Activated effector memory CD4-positive, alpha-beta T cell treated with anti-CD3 and anti-CD28 coated beads, Interleukin-2, amount 50 U/mL, for 16 hours (primary cell): Measurements from ENCODE around the gene ELP1.

ENCODE experiments used
- DNase-seq: peaks from one replicate; pipeline ENCODE4 v3.0.0-alpha.2; 2020

The ELP1 gene

DNA sequence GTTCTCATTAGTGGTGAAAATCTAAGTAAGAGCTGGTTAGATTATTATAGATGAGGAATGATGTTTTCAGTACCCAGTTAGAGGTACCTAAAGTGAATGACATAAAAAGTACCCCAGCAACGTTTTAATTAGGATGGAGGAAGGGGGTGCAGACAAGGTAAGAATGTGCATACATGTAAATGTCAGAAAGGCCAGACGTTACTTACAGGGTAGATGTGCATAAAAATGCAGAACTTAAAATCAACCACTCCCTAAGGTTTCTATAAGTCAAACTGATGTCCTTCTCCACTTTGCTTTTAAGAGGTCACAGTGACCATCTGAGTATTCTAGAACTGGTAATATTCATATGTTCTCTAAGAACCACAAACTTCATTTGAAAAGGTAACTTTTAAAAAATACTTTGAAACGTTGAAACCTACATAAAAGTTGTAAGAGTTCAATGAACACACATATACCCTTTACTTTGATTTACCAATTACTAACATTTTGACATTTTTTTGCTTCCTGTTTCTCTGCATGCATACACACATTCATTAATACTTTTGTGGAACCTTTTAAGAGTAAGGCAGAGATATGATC is 53.1 kb downstream of the ELP1 start:
- DNase-seq: no peak

DNA sequence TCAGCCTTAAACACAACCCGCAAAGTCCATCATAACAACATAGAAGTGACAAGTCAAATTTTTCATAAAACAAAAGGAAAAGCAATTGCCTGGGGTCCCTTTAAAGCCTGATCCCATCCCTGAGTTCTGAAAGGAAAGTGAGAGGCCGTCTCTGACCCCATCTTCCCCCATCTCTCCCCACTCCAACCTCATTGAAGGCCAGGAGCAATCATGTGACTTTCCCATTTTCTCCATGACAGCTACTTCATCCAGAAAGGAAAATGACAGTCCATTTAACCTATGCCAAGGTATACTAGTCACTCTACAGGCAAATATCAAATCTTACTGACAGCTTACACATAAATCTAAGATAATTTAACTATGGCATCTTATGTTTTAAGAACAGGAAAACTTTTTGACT is 56.4 kb downstream of the ELP1 start:
- DNase-seq: no peak

DNA sequence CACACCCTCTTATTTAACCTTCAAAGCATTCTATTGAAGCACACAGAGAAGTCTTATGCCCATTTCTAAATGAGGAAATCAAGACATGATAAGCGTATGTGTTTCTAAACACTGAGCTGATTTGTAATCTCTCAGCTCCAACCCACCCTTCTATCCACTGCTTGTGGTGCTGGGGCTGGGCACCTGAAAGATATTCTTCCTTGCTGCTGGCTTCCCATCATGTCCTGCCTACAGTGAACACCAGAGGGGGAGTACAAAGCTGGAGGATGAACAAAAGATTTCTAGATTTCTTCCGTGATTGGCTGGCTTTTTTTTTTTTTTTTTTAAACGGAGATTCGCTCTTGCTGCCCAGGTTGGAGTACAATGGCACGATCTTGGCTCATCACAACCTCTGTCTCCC is 57.5 kb downstream of the ELP1 start:
- no peak for DNase-seq

DNA sequence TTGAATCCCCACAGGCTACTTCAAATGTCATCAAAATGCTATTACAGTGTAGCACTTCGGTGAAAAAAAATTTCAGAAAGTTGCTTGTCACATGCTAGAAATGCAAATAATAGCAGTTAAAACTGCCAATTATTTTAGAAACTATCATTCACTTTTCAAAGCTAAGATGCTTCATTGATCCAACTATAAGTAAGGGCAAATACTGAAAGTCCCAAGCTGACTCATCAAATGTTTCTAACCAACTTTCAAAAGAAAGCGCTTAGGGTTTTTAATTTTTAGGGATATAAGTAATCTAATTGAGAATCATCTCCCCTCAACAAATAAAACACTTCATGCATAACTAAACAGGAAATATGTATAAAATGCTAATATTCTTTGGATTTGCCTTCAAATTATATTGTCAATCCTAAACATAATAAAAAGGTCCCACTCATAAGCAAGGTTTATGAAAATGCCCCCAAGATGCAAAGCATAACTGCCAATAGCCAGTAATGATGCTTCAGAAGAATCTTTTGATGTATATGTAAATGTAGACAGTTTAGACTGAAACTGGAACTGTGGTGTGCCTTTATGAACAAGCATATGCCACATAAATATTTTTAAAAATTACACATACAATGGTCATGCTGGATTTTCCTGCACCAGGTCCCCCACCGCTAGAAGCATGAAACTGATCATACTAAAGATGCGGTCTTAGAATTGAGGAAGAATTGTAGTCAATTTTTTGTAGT is 59.7 kb downstream of the ELP1 start:
- DNase-seq: no peak

DNA sequence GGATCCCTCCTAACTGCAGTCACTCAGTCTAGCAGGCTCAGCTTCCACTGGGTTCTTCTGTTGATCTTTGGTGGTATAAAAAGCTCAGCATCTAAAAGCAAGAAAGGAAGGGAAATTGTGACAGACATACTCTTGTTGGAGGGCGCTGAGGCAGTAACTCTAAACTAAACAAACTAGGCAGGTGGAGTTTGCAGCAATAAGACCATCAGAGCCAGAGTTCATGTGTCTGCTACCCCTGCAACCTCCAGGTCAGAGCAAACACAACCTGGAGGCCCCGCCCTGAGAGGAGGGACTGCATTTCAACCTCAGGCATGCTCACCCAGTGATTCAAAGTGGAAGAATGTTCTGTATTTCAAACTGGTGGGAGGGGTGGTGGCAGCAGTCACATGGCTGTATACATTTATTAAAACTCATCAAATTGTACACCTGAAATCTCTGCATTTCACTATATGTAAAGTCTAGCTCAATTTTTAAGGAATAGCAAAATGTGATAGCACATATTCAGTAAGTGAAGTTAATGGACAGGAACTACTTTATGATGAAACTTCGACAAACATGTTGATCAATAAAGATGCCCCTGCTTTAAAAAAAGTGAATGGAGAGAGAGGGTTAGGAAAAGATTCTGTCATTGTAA is 64.7 kb downstream of the ELP1 start:
- no peak for DNase-seq

DNA sequence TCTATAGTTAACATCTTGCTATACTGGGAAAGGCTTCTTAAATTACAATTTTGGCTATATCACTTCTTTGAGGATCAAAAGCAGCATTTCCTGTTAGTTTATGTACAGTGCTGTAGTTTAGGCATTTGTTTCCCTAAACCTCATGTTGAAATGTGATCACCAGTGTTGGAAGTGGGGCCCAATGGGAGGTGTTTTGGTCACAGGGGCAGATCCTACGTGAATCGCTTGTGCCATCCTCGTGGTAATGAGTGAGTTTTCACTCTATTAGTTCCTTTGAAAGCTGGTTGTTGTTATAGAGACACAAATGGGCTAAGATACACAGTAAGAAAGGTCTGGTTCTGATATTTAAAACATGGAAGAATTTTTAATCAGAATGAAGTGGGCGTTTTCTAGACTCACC is 66.1 kb downstream of the ELP1 start:
- DNase-seq: no peak

DNA sequence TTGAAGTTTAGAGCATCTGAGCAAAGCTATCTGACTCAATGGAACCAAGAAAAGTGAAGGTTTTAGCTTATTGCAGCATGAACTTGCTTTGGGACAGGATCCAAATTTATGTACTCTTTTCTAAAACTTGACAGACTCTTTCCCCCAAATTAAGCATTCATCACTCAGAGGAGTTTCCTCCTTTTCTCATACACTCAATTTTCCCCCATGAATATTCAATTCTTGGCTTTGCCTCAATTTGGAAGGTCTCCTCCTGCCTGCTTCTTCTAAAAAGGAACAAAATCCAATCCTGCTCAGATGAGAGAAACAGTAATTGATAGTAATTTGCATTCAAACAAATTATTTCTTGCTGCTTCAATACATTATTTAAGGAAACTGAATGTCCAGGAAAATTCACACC is 66.8 kb downstream of the ELP1 start:
- no peak for DNase-seq

DNA sequence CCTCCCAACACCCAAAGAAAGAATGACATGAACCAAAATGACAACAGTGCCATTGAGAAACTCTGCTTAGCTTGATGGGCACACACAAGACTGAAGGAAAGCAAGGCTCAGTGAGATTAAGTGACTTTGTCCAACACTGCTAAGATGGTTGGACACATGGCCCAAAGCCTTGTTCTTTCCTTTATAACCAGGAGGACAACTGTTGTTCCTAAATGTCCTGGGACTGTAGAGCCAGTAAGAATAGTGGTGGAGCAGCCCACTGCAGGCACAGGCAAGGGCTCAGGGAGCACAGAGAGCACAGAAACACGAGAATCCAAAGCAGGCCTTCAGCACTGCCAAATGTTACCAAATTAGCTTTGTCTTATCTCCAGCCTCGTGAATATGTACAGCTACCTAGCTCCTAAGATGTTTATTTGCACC is 67.9 kb downstream of the ELP1 start:
- no peak for DNase-seq

DNA sequence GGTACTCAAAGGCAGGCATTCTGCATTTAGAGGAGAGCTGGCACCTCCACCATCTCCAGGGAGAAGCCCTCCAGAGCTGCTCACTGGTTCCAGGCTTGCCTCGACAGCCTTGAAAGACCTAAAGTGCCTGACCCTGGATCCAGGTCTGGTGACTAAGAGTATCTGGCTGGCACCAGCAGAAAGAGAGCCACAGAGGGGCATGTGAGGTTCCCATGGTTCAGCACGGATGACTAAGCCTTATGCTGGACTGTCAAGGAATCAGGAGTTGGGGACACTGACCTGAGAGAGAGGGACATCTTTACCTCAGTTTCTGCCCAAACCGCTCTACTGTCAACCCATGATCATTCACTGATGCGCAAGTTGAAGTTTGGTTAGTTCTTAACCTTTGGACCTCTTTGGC is 68.9 kb downstream of the ELP1 start:
- no peak for DNase-seq

DNA sequence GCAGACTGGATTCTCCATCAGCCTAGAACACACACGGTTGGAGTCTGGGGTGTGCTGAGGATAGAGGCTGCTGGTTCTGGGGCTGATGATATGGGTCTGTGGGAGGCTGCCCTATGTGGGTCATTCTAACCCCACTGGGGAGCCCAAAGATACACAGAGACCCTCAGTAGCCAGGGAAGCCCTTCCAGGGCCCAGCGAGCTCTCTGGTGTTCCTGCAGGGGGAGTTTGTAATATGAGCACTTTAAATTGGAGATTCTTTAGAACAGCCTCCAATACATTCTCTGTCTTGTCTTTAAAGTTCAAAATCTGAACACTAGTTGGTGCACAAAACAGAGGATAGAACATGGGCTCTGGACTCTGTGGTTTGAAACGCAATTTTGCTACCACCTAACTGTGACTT is 69.5 kb downstream of the ELP1 start:
- no peak for DNase-seq

DNA sequence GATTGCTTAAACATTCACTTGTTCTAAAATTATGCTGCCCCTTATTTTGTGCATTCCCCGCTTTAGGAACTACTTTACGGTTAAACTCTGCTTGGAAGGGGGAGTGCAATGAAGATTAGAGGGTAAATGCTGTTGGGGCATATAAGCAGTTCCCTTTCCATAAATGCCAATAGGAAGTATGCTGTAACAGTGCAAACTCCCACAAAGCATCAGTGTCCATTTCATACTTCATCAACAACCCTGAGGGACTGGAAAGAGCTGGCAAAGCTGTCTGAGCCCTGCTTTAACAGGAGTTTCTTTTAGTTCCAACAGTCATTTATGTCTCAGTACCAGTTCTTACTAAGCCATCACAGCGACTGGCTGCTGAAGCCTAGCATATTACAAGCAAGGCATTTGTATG is 70.0 kb downstream of the ELP1 start:
- no peak for DNase-seq

DNA sequence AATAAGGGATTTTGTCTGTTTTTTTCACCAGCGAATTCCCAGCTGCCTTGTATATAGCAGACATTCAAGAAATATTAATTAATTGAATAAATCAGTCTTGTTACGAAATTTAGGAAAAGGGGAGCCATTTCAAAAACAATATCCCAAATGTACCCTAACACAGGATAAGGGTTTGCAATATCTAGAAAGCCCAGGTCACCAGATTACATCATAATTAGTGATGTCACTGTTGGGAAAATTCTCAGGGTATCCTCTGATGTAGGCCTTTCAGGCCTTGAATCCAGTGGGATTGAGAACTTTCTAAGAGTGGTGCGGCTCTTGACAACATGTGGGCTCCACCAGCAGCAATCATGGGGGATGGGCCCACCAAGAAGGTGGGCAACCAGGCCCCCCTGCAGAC is 71.9 kb downstream of the ELP1 start, which contains the start of gene ACTL7A:
TSS of gene ACTL7A (plus strand) at position 270 of the 400 bp plus-strand sequence. CDS start at position 327, 57 bp downstream.
- DNase-seq: no peak

DNA sequence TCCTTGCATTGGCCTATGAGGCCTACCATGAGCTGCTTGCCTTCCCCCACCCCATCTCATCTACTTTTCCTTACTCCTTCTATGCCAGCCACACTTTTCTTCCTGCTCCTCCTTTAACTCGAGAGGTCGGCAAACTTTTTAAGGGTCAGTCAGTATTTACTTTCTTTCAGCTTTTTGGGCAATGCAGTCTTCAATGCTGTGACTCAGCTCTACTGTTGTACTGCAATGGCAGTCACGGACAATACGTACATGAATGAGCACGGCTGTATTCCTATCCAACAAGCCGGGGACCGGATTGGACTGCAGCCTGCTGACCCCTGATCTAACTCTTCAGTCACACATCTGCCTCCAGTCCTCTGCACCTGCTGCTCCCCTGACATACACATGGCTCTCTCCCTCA is 72.5 kb downstream of the ELP1 start:
- DNase-seq: no peak

DNA sequence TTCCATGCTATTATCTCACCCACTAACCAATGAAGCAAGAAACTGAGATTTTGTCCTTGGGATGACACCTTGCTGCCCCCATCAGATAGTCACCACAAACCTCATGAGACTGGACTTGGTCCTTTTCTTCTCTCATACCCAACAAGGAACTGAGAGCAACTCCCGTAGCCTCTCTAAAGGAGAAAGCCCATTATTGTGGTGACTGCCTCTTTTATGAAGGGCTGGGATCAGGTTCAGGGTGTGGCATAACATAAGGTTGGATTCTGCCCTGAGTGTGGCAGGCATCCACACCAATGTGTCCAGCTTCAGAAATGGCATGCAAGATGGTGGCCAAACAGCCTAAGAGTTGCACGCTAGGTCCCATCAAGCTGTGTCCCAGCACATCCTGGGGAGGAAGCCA is 73.2 kb downstream of the ELP1 start:
- no peak for DNase-seq

DNA sequence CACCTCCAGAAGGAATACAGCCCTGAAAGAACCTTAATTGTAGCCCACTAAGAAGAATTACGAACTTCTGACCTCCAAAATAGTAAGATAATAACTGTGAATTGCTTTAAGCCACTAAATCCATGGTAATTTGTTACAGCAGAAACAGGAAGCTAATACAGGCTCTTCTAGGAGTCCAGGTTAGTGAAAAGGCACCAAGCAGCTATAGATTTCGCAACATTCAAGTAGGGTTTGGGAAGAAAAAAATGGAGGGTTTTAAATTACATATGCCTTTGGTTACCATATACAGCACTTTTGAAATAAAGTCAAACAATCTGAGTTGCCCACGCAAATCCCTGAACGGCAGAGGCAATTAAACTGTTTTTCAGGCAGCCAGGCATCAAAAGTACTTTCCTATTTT is 73.6 kb downstream of the ELP1 start:
- DNase-seq: no peak

DNA sequence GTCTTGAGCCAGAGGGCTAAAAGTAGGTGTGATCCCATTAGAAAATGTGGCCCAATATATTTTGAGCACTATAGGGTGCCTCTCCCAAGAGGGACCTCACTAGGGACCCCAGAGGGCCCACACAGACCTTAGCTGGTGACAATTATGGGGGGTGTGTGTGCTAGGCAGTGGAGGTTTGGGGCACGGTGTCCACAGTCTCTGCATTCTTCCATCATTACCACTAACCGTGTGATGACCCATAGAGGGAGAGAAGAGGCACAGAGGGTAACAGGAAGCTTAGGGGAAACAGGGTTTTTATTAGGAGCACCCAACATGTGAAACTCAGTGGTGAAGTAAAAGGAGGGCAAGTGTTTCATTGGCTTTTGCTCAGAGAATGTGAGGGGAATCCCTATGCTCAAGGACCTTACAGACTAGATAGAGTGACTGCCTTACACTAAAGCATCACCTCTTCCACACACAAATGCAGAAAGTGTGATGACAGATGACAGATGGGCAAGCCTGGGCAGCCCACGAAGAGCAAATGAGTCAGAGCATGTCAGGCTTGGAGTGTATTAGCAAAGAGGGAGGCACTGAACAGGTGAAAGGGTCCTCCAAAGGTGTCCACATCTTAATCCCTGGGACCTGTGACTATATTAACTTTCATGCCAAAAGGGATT is 74.3 kb downstream of the ELP1 start:
- no peak for DNase-seq

DNA sequence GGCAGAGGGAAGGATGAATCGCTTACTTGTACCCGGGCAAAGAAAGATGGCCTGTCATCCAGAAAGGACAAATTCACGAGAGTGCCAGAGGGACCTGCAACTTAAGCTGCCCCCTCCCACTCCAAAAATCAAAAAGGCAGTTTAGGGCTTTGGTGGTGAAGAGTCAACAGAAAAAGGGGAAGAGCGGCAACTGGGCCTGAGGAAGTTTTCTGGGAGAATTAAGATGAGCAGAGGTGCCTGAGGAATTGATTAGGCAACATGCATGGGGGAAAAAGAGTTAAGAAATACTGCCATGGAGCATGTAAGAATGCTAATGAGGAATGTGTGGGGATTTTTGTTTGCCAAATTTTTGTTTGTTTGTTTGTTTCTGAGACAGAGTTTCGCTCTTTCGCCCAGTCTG is 76.4 kb downstream of the ELP1 start:
- no peak for DNase-seq

DNA sequence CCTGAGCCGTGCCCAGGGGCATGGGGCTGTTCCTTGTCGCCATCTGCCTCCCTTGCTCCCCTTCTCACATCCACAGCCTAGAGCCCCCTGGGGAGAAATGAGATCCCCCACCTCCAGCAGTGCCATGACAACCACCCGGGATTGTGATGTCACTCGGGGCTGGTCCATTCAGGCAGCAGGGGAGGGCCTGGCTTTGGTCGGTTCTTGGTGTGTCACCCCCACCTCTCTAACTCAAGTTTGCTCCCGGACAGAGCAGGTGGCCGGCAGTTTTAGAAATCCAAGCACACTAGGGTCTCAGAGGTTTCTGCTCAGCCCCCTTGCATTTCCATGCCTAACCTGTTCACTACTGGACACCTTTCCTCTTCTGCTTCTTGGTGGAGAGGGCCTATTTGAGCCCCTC is 78.0 kb downstream of the ELP1 start, which contains the start of gene ACTL7B:
TSS of gene ACTL7B (minus strand) at position 99 of the 400 bp plus-strand sequence. CDS start at position 43, 56 bp downstream.
- no peak for DNase-seq

DNA sequence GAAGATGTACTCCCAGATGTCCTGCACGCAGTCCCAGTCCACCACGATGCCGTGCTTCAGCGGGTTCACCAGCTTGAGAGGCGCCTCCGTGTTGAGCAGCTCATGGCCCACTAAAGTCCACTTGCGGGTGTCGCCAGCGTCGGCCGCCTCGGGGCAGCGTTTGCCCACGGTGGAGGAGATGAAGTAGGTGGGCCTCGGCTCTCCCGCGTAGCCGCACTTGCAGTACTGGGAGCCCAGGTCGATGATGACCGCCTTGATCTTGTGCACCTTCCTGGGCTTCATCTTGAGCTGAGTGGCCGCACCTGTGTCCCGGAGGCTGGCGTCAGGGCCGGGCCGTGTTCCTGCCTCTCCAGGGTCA is 78.4 kb downstream of the ELP1 start:
- no peak for DNase-seq

DNA sequence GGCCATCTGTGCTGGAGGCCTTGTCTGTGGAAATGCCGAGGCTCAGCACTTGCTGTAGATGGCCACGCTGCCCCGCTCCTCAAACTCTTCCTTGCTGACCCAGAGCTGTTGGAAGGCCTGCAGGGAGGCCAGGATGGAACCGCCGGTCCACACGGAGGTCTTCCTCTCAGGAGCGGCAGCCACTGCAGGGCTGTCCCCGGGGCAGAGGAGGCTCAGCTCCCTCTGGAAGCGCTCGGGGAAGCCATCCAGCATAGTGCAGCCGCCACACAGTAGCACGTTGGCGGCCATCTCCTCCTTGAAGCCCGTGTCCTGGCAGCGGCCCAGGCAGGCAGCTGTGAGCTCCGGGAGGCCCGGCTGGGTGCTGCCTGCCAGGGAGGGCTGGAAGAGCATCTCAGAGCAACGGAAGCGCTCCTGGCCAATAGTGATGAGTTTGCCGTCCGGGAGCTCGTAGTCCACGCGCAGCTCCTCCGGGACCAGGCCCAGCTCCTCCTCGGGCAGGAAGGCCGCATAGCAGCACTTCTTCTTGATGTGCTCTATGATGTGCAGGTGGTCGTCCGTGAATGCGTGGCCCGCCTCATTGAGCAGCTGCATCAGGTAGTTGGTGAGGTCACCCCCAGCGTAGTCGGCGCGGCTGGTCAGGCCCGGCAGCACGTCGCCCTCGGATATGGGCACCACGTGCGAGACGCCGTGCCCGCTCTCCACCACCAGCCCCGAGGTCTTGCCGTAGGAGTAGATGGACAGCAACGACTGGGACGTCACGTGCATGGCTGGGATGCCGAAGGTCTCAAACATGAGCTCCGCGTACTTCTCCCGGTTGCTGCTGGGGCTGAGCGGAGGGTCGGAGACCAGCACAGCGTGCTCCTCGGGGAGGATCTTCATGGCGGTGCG is 79.0 kb downstream of the ELP1 start:
- DNase-seq: no peak

DNA sequence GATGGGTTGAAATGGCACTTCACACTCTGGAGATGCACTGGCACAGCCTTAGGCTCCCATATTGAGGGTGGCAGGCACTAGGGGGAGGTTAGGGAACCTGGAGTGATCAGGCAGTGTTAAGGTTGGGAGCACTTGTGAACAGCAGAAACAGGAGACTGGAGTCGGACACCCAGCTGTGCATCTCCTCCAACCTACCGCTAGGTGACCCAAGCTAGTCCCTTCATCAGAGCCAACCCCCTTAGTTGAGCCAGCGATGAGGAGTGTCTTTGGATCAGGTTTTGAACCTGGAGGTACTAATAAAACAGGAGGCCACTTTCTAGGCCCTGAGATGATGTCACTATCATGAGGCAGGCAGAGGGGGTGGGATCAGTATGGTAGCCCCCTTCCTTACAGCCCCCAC is 79.8 kb downstream of the ELP1 start:
- DNase-seq: no peak

DNA sequence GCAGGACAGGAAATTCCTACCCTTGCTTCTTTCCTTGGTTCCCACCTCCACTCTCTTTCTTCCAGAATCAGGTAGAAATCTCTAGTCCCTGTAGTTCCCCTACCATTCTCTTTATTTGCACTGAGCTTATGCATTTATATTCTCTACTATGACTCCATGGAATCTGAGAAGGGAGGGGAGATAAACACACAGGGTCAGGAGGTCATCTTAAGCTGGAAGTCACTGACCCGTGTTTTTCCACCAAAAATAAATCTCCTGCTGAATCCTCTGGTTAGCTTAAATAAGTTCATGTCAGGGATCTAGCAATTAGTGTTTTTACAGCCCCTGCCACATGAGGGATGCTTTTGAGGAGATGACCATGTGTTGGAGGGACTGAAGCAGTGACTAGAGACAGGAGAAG is 81.8 kb downstream of the ELP1 start:
- DNase-seq: no peak

DNA sequence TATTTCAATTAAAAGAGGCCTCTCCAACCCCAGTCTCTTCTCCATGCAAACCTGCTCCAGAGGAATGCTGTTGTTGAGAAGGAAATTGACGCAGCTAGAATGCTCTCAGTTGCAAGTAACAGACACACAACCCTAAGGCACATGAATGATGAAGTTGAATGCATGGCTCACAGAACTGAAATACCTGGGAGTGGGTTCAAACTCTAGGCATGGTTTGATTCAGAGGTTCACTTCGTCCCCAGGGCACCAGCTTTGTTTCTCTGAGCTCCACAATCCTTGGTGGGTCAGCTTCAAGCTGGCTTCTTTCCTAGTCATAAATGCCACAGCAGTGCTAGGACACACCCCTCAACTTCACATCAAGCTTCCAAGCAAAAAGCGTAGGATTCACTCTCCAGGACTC is 82.8 kb downstream of the ELP1 start:
- no peak for DNase-seq
